ENCODE results near the gene HCN4. TPM values are rescaled to one million over a fixed set of nuclear protein-coding genes. Genes with fewer than 3 reads are reported as not detected.

Gene HCN4
- total and polyA plus RNA-seq, 2 donors (not counting 3 experiments of a cell fraction or from before 2014, with no cell fraction given), result 0.01 TPM; not detected in 1

GRCh38 chr15:73361337-73361736 lies 7.4 kb downstream of the HCN4 start:
- Histone ChIP-seq H4K20me1 (replicated peaks; ENCODE audit: control insufficient read depth, extremely low read depth, insufficient read depth, low read length) (no peaks in the 10 kb centered on the region), H3K9me3 (replicated peaks; ENCODE audit: control insufficient read depth, insufficient read depth, low read length) (no peaks in the 10 kb centered on the region), H3K27ac (ENCODE audit: insufficient read depth, low read depth, low read length) (no peak overlapping the region), H3K79me2 (ENCODE audit: control insufficient read depth, insufficient read depth, low read length) (no peaks in the 10 kb centered on the region), H3K9me1 (replicated peaks; ENCODE audit: control insufficient read depth, extremely low read depth, insufficient read depth, low read length) (no peaks in the 10 kb centered on the region), H2AFZ (ENCODE audit: low read depth, low read length) (no peak overlapping the region), H3K27me3 (ENCODE audit: control insufficient read depth in 2 of 2, insufficient read depth in 2 of 2, low read length in 2 of 2) (peaks cover under 1 to 4% of the 10 kb centered on the region in 2 experiments), H3K4me2 (ENCODE audit: insufficient read depth, low read length) (no peak overlapping the region), H3K4me3 (replicated peaks in 1 of 3; ENCODE audit: insufficient read depth in 1 of 3, low read depth in 1 of 3, low read length in 3 of 3) (no peak overlapping the region), H3K4me1 (ENCODE audit: control insufficient read depth, extremely low read depth, insufficient read depth, low read length) (no peaks in the 10 kb centered on the region), H3K36me3 (ENCODE audit: control insufficient read depth in 2 of 2, extremely low read depth in 1 of 2, insufficient read depth in 2 of 2, low read length in 2 of 2) (no peaks in the 10 kb centered on the region), H3K9ac (replicated peaks; ENCODE audit: extremely low read depth, insufficient read depth, low read length) (no peak overlapping the region)
- ChIA-PET POLR2A (no interaction called here), CTCF (interaction anchor here (1.0 kb wide), 1 partner anchor 11 kb away, joined by 3 read pairs; no protein-coding TSS in a partner anchor)
- intact Hi-C loops (cut with micrococcal nuclease) (no loop called here), dilution Hi-C loops (cut with MboI; ENCODE audit: extremely low pct_ligation_motif_present, low sequenced_read_pairs) (no loop called here)
- no peak for TF ChIP-seq JUN (IDR thresholded peaks at IDR 0.05; ENCODE audit: borderline replicate concordance, insufficient read depth, insufficient read length, low read depth)
- no peak for TF ChIP-seq POLR2A (IDR thresholded peaks at IDR 0.05; ENCODE audit: low read depth, low read length)
- TF ChIP-seq EZH2 (IDR thresholded peaks at IDR 0.05; ENCODE audit: borderline replicate concordance, low read depth, low read length, severe bottlenecking), result no peak
- TF ChIP-seq POLR2AphosphoS5 (IDR thresholded peaks at IDR 0.05; ENCODE audit: insufficient read depth, low read depth, low read length), result no peak
- no peak for TF ChIP-seq MAX (IDR thresholded peaks at IDR 0.05; ENCODE audit: insufficient read depth, insufficient read length)
- no peak for TF ChIP-seq MYC (IDR thresholded peaks at IDR 0.05; ENCODE audit: low read depth, low read length)
- no peak for TF ChIP-seq GATA2 (IDR thresholded peaks at IDR 0.05; ENCODE audit: insufficient read depth, insufficient read length, low read depth, low read length)
- TF ChIP-seq CTCF (IDR thresholded peaks at IDR 0.05; ENCODE audit: extremely low read depth in 1 of 2, insufficient read depth in 1 of 2, low read depth in 1 of 2, low read length in 2 of 2), result no peak
- TF ChIP-seq FOS (IDR thresholded peaks at IDR 0.05; ENCODE audit: borderline replicate concordance, insufficient read depth, low read length), result no peak
- BruUV-seq (replicated peaks), result no TSS peak
- no peak for FAIRE-seq
- no peak for DNase-seq (ENCODE audit: low read depth, low spot score)

Measured in endothelial cell of umbilical vein (primary cell).